ENCODE data around the gene DOC2B. TPM values are rescaled to one million over a fixed set of nuclear protein-coding genes. Genes with fewer than 3 reads are reported as not detected.
A peak's percentile ranks its signal among the peaks of the same experiment; 100 is the strongest.

Gene DOC2B
- total and polyA plus RNA-seq, 11 donors, result 1.7 to 13.0 (median 5.8) TPM

DNA sequence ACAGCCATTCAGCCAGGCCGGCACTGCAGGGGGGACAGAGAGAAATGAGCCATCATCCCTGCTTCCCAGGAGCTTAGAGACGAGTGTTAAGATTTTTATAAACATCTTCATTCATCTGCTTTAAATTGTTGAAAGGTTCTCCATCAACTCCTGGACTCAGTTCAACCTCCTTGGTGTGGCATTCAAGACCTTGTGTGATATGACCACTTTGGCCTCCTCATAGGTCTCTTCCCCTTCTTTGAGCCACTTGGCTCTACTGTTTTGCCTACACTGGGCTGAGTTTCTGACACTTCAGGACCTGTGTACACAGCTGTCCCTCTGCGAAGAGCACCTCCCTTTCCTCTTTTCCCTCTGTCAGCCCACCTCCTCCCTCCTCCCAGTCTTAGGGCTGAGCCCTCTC is 4.3 kb downstream of the DOC2B start:
- Histone ChIP-seq H3K27ac (no peak overlapping the region), H3K4me3 (no peak overlapping the region), H3K4me1 (peaks cover 0 to 28% (median 14%) of the 10 kb centered on the region in 12 donors), H3K36me3 (no peaks in the 10 kb centered on the region), H3K9me3 (no peaks in the 10 kb centered on the region), H3K27me3 (peaks cover 0 to 32% (median 19%) of the 10 kb centered on the region in 9 donors)
- intact Hi-C loops (cut with DNase I), result no loop called here
- DNase-seq (peak in 1 of 5 donors; percentile 22), ATAC-seq (no peak)
- 75 to 92% (median 87%) methylated on average over 3 of the region's 3 CpGs for WGBS, 4 donors
- TF ChIP-seq, protein P1, sequence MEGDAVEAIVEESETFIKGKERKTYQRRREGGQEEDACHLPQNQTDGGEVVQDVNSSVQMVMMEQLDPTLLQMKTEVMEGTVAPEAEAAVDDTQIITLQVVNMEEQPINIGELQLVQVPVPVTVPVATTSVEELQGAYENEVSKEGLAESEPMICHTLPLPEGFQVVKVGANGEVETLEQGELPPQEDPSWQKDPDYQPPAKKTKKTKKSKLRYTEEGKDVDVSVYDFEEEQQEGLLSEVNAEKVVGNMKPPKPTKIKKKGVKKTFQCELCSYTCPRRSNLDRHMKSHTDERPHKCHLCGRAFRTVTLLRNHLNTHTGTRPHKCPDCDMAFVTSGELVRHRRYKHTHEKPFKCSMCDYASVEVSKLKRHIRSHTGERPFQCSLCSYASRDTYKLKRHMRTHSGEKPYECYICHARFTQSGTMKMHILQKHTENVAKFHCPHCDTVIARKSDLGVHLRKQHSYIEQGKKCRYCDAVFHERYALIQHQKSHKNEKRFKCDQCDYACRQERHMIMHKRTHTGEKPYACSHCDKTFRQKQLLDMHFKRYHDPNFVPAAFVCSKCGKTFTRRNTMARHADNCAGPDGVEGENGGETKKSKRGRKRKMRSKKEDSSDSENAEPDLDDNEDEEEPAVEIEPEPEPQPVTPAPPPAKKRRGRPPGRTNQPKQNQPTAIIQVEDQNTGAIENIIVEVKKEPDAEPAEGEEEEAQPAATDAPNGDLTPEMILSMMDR (IDR thresholded peaks at IDR 0.05), result no peak
- no peak for TF ChIP-seq POLR2A (IDR thresholded peaks at IDR 0.05)

DNA sequence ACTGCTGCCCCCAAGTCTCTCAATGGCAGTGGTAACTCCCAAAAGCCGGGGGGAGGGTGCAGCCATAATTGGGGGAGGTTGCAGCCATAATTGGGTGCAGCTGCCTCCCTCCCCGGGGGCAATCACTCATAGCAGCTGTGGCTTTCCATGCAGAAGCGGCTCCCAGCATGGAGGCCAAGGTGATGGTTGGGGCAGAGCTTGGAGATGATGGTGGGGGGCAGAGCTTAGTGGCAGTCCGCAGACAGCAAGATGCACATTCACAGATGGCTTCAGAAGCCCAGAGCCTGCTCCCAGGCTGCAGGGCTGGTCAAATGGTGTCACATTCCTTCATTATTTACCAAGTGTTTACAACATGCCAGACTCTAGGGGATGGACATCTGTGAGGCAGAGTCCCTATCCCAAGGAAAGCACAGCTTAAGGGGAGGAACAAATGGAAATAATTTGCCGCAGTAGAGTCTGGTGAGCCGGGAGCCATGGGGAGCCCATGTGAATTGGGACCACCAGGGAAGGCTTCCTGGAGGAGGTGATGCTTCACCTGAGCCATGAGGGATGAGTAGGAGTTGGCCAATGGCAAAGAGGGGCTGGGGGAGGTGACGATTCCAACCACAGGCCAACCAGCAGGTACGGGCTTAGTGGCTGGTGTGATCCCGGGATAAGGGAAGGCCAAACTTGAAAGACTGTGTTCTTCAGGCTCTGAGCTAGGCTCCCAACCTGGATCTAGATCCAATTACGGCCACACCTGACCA is 8.1 kb downstream of the DOC2B start:
- H3K4me3 ChIP-seq, result no peak overlapping the region
- no peak for TF ChIP-seq POLR2A (IDR thresholded peaks at IDR 0.05)
- TF ChIP-seq, protein P1 (IDR thresholded peaks at IDR 0.05), result no peak
- H3K27ac ChIP-seq, result no peak overlapping the region
- ATAC-seq (no peak), DNase-seq (peak in 2 of 5 donors; percentile 6 to 17)
- peaks cover 0 to 5% (median 0%) of the 10 kb centered on the region in 9 donors for H3K27me3 ChIP-seq
- peaks cover 0 to 3% (median 0%) of the 10 kb centered on the region in 12 donors for H3K4me1 ChIP-seq
- no peaks in the 10 kb centered on the region for H3K36me3 ChIP-seq
- intact Hi-C loops (cut with DNase I), result no loop called here
- WGBS, 4 donors, result 83 to 88% (median 86%) methylated on average over 10 of the region's 10 CpGs
- no peaks in the 10 kb centered on the region for H3K9me3 ChIP-seq

GRCh38 chr17:172401-172800 is 9.0 kb downstream of the DOC2B start:
- Histone ChIP-seq H3K36me3 (no peaks in the 10 kb centered on the region), H3K27ac (no peak overlapping the region), H3K27me3 (peaks cover 0 to 5% (median 0%) of the 10 kb centered on the region in 9 donors), H3K4me1 (peaks cover 0 to 3% (median 0%) of the 10 kb centered on the region in 12 donors), H3K9me3 (no peaks in the 10 kb centered on the region), H3K4me3 (no peak overlapping the region)
- ATAC-seq, result peak in 2 of 4 donors; percentile 15 to 20
- peak in 2 of 5 donors; percentile 17 to 19 for DNase-seq
- TF ChIP-seq, protein P1 (IDR thresholded peaks at IDR 0.05), result no peak
- no peak for TF ChIP-seq POLR2A (IDR thresholded peaks at IDR 0.05)
- WGBS, 4 donors, result 84 to 90% (median 87%) methylated on average over 6 to 11 of the region's 11 CpGs
- intact Hi-C loops (cut with DNase I), result no loop called here

GRCh38 chr17:171871-172270 is 9.6 kb downstream of the DOC2B start:
- H3K4me1 ChIP-seq, result peaks cover 0 to 3% (median 0%) of the 10 kb centered on the region in 12 donors
- TF ChIP-seq, protein P1 (IDR thresholded peaks at IDR 0.05), result no peak
- TF ChIP-seq POLR2A (IDR thresholded peaks at IDR 0.05), result no peak
- 93 to 97% (median 96%) methylated on average over 5 to 12 of the region's 13 CpGs for WGBS, 4 donors
- peak in 2 of 5 donors; percentile 6 to 17 for DNase-seq
- H3K36me3 ChIP-seq, result no peaks in the 10 kb centered on the region
- no peak for ATAC-seq
- H3K9me3 ChIP-seq, result no peaks in the 10 kb centered on the region
- no peak overlapping the region for H3K27ac ChIP-seq
- H3K4me3 ChIP-seq, result no peak overlapping the region
- H3K27me3 ChIP-seq, result peaks cover 0 to 5% (median 0%) of the 10 kb centered on the region in 9 donors
- intact Hi-C loops (cut with DNase I), result no loop called here

Measured in heart left ventricle (tissue), 16 donors.